Fibroblast of the aortic adventitia (primary cell): ENCODE measurements around the gene EME1. TPM values are rescaled to one million over a fixed set of nuclear protein-coding genes. Genes with fewer than 3 reads are reported as not detected.

Experiments used
- DNase-seq: peaks from one replicate; pipeline ENCODE4 v3.0.0-alpha.2; 2010; ENCODE audit warnings: low read depth
- H3K4me3 ChIP-seq: 2 replicates; pipeline ENCODE4 v1.5.1; 2011; ENCODE audit warnings: low read depth, mild to moderate bottlenecking, control low read depth, low read length, moderate library complexity
- total RNA-seq: library from RNA; depleted of rRNA; stranded (reverse); fragments of >200 nt; gene quantifications from 2 replicates; pipeline ENCODE4 v1.2.3, GENCODE V29; 2012; ENCODE audit warnings: low replicate concordance
- TF ChIP-seq, protein P1 (sequence below): IDR thresholded peaks from 2 replicates; pipeline ENCODE4 v1.5.1; 2011; ENCODE audit warnings: mild to moderate bottlenecking, low read length, control low read depth, inconsistent platforms; ENCODE audit not compliant: insufficient read depth

The EME1 gene
- total RNA-seq, 1 donor = 9.1 TPM

DNA sequence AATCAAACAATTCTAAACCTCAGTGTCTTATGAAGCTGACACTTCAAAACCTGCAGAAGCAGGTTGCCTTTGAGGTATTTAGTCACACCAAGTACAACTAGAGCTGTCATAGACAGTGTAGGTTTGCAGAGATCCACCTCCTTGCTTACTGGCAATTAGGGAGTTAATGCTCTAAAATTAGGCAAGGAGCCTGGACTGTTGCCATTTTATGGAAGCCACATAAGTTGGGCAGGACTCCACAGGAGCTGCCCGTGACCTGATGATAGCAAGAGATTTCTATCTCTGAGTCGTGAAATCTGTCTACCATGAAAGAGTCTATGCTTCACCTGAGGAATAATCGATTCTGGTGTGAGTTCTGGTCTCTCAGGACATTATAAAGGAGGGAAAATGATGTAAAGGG is 8.9 kb downstream of the EME1 start:
- TF ChIP-seq, protein P1, sequence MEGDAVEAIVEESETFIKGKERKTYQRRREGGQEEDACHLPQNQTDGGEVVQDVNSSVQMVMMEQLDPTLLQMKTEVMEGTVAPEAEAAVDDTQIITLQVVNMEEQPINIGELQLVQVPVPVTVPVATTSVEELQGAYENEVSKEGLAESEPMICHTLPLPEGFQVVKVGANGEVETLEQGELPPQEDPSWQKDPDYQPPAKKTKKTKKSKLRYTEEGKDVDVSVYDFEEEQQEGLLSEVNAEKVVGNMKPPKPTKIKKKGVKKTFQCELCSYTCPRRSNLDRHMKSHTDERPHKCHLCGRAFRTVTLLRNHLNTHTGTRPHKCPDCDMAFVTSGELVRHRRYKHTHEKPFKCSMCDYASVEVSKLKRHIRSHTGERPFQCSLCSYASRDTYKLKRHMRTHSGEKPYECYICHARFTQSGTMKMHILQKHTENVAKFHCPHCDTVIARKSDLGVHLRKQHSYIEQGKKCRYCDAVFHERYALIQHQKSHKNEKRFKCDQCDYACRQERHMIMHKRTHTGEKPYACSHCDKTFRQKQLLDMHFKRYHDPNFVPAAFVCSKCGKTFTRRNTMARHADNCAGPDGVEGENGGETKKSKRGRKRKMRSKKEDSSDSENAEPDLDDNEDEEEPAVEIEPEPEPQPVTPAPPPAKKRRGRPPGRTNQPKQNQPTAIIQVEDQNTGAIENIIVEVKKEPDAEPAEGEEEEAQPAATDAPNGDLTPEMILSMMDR = no peak
- no peak for DNase-seq
- no peak overlapping the region for H3K4me3 ChIP-seq

DNA sequence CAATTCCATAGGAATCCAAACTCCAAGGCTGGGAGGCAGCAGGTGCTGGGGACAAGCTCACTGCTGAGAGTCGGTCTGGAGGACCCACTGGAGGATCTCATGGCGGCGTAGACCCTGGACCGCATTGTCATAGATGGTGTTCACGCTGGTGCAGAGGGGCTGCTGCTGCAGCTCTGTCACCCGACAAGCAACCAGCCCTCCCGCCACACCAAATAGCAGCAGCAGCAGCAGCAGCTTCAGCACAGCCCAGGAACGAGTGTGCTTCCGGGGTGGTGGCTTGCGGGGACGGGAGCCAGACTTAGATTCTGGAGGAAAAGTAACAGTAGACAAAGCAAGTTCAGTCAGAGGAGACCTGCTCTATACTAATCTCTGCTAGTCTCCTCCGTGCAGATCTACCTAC is 9.9 kb downstream of the EME1 start:
- no peak overlapping the region for H3K4me3 ChIP-seq
- TF ChIP-seq, protein P1 = no peak
- DNase-seq = no peak

DNA sequence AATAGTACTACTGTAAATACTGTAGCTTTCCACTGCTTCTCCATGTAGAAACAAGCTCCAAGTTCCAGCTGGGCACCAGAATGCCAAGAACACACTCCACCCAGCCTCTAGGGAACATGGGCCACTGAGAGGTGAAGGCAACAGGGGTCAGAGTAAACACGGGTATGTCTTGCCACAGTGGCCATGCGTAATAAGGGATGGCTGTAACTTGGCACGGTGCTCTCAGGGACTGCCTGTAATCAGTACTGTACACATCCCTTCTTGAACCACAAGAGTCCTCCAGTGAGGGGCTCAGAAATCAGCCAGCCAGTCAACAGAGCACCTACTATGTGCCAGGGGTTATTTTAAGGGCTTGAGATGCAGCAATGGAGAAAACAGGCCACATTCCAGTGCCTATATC is 13.5 kb downstream of the EME1 start:
- H3K4me3 ChIP-seq = no peak overlapping the region
- TF ChIP-seq, protein P1 = no peak
- DNase-seq = no peak

DNA sequence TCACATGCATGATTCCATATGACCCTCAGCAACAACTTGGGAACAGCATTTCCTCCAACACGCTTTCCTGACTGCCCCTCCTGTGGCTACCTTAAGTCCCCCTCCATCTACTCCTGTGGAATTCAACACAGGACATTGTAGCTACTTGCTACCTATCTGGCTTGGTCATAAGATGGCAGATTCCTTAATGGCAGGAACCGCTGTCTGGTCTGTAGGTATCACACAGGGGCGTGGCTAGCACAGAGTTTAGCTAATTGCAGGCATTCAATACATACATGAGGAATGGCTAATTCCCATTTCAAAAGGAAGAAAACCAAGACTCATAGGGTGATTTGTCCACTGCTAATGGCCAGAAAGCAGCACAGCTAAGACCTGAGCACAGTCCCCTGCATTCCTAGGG is 15.7 kb downstream of the EME1 start:
- no peak for DNase-seq
- H3K4me3 ChIP-seq = no peak overlapping the region
- TF ChIP-seq, protein P1 = no peak

DNA sequence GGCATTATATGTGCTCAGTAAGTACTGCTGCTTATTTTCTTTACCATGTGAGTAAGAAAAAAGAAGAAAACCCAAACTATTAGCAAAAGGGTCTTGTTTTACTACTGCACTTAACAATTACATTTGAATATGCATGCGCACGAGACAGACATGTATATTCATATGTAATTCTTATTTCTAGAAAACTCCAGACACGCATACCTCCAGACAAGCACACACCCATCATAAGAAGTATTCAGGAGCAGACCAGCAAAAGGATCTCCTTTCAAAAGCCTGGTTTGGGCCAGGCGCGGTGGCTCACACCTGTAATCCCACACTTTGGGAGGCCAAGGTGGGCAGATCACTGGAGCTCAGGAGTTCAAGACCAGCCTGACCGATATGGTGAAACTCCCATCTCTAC is 16.5 kb downstream of the EME1 start:
- TF ChIP-seq, protein P1 = no peak
- no peak overlapping the region for H3K4me3 ChIP-seq
- no peak for DNase-seq

DNA sequence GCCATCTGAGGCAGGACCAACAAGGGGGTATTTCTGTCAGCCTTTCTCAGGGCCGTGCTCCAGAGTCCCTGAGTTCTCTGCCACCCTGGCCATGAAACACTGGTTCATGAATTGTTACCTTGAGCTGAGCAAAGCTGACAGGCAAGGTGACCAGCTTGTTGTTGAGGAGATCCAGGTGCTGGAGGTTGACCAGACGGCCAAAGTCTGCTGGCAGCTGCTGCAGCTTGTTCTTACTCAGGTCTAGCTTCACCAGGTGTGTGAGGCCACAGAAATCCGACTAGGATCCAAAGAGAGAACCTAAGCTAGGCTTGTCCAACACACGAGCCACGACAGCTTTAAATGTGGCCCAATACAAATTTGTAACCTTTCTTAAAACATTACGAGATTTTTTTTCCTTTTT is 19.6 kb downstream of the EME1 start:
- DNase-seq = no peak
- no peak overlapping the region for H3K4me3 ChIP-seq
- TF ChIP-seq, protein P1 = no peak

DNA sequence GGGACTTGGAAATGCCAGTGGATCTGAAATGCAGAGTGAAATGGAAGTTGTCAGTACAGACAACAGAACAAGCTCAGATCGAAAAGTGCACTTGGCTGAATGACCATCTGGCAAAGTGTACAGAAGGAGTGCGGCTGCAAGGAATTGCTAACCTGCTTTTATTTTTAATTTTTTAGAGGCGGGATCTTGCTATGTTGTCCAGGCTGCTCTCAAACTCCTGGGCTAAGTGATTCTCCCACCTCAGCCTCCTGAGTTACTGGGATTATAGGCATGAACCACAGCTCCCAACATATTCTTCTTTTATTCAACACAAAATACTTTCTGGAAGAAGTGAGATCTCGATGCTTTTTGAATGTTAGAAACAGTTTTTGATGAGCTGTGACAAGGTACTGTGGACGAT is 20.7 kb downstream of the EME1 start:
- no peak overlapping the region for H3K4me3 ChIP-seq
- TF ChIP-seq, protein P1 = no peak
- DNase-seq = no peak
